HG02981 (cell line): Measurements from ENCODE around the gene PCBP2.
"Not testable (repeated sequence)": the region's sequence is repeated elsewhere in the genome, so short reads cannot be mapped to it uniquely, and the experiment has no call there.

Experiments
- ATAC-seq: cut with Tn5 transposase; IDR thresholded peaks from one replicate; pipeline ENCODE4 v1.9.1; 2021; ENCODE audit warnings: mild to moderate bottlenecking, moderate library complexity; ENCODE audit not compliant: unreplicated experiment

PCBP2 gene

GRCh38 chr12:53451661-53452158 is at the start of gene PCBP2:
Gene PCBP2, plus strand, starts transcription at chr12:53452102. Its CDS starts 2,699 bp downstream, at chr12:53454801.
- ATAC-seq = peak; percentile 97

- not testable (repeated sequence) for ATAC-seq
These were observed 49.6 kb upstream of the PCBP2 start for GRCh38 chr12:53402351-53402750.

GRCh38 chr12:53402871-53403270 is 49.0 kb upstream of the PCBP2 start:
- ATAC-seq = no peak

GRCh38 chr12:53410951-53411350 is 41.0 kb upstream of the PCBP2 start:
- no peak for ATAC-seq

DNA sequence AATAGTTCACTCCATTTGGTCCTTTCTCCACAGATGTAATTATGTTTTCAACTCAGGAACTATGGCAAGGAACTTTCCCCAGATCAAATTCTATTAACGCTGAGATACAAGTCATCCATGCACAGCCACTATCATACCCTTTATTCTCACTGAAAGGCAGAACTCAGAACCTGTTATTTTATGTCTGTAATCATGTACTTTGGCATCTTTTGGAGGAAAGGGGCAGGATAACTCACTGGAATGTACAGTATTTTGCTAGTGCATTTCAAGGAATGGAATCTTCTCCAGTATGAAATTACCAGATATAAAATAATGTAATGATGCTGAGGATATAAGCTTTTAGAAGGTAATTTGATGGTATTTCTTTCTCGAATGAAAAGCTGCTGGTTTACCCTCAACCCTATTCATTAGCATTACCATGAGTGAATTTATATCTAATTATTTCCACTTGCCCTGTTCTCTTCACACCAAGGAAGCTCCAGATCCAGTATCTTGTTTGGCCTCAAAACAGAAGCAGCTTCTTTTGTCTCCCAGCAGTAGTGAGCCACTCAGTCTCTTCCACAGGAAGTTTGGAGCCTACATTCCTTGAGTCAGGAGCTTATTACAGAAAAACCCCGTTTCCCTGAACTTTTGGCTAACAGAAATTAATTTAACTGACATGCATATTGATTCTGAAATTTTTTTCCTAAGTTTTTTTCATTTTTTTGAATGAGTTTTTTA is 38.3 kb upstream of the PCBP2 start:
- no peak for ATAC-seq

GRCh38 chr12:53414756-53415417 is 37.0 kb upstream of the PCBP2 start:
- ATAC-seq = no peak

- ATAC-seq = not testable (repeated sequence)
These were observed 36.0 kb upstream of the PCBP2 start for GRCh38 chr12:53415752-53416389.

DNA sequence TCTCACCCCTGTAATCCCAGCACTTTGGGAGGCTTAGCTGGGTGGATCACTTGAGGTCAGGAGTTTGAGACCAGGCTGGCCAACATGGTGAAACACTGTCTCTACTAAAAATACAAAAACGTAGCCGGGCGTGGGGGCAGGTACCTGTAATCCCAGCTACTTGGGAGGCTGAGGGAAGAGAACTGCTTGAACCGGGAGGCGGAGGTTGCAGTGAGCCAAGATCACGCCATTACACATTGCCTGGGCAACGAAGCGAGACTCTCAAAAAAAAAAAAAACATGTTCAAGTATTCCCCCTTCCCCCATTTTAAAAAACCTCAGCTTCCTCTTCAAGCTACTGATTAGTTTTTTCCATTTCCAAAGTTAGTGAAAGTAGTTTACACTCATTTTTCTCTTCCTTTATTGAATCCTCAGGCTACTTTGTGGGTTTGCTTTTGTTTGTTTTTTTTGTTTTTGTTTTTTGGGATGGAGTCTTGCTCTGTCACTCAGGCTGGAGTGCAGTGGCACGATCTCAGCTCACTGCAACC is 34.5 kb upstream of the PCBP2 start:
- ATAC-seq = not testable (repeated sequence)

DNA sequence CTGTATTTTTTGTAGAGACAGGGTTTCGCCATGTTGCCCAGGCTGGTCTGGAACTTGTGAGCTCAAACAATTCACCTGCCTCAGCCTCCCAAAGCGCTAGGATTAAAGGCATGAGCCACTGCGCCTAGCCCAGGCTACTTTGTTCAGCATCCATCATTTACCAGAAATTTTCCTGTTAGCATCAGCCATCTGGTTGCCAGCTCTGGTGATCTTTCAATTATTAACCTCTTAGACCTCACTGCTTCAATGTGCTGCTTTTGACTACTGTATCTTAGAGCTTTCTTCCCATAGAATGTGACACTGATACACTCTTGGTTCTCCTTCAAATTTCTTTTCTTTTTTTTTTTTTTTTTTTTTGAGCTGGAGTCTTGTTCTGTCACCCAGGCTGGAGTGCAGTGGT is 33.7 kb upstream of the PCBP2 start:
- no peak for ATAC-seq

DNA sequence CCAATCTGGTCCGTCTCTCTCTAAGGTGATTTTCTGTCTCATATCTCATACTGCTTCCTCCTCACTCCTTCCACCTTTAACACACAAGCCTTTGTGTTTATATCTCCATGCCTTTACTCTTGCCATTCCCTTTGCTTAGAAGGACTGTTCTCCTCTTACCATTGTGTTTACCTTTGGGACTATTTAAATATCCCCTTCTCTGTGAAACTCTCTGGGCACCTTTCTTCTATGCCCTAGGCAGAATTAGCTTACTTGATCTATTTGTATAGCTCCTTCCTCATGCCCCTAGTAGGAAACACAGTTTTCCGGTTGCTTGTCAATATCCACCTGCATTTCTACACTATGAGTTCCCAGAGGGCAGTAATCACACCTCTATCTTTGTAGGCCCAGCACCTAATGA is 32.1 kb upstream of the PCBP2 start:
- no peak for ATAC-seq

- ATAC-seq = not testable (repeated sequence)
These were observed 29.7 kb upstream of the PCBP2 start for GRCh38 chr12:53422247-53422646.

DNA sequence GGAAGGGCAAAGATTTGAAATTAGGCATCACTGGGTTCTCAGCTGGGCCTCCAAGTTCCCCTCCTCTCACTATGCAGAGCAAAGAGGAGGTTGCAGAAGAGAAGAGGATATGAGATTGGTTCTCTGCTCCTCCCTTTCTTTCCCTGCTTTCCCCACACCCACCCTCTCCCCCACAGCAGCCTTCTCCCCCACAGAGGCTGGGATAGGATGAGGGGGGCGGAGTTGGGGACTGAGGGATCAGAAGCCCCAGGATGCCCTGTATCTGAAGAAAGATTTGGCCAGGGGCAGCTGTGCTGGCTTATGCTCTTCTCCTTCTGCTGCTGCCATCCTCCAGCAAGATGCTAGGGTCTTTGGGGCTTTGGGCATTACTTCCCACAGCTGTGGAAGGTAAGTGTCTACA is 28.3 kb upstream of the PCBP2 start, which contains the start of gene AMHR2:
Gene AMHR2 (plus strand): TSS at position 259 of the 400 bp plus-strand sequence. CDS start 80 bp downstream, at position 339.
- ATAC-seq = no peak

- ATAC-seq = no peak
These were observed 27.0 kb upstream of the PCBP2 start for GRCh38 chr12:53424626-53425514.

GRCh38 chr12:53425515-53426150 is 26.3 kb upstream of the PCBP2 start:
- no peak for ATAC-seq

GRCh38 chr12:53427905-53428594 is 23.9 kb upstream of the PCBP2 start:
- no peak for ATAC-seq

GRCh38 chr12:53428741-53429140 is 23.2 kb upstream of the PCBP2 start:
- ATAC-seq = no peak

DNA sequence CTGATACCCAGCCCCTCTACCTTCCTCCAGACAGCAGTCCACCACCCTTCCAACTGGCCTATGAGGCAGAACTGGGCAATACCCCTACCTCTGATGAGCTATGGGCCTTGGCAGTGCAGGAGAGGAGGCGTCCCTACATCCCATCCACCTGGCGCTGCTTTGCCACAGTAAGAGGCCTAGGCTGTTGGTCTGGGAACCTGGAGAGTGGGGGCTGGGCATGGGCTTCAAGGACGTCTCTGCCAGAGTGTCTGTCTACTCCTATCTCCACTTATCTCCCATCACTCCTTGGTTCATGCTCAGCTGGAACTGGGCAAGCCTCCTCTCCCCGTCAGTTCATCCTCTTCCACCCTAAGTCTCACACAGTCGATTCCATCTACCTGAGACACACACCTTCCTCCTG is 21.8 kb upstream of the PCBP2 start:
- ATAC-seq = no peak

DNA sequence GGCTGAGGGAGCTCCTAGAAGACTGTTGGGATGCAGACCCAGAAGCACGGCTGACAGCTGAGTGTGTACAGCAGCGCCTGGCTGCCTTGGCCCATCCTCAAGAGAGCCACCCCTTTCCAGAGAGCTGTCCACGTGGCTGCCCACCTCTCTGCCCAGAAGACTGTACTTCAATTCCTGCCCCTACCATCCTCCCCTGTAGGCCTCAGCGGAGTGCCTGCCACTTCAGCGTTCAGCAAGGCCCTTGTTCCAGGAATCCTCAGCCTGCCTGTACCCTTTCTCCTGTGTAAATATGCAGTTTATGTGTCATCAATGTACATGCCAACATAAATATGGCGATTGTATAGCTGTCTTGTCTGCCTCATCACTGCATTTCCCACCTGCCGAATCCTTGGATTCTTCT is 20.7 kb upstream of the PCBP2 start:
- ATAC-seq = no peak

DNA sequence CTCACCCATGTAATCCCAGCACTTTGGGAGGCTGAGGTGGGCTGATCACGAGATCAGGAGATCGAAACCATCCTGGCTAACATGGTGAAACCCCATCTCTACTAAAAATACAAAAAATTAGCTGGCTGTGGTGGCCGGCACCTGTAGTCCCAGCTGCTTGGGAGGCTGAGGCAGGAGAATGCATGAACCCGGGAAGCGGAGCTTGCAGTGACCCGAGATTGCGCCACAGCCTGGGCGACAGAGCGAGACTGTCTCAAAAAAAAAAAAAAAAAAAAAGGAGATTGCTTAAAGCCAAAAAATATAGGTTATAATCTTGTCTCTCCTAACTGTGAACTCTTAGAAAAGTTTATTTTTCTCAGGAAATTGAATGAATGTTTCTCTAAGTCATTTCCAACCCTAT is 16.6 kb upstream of the PCBP2 start:
- ATAC-seq = not testable (repeated sequence)
